Right lobe of liver (tissue), 4 donors: ENCODE data around the gene DLG1.

Experiments used
- CTCF ChIP-seq, 4 donors: fragments of 200-600 bp in 3 of 4; fragments of 450-650 bp in 1 of 4; IDR thresholded peaks; one replicate each; pipeline versions ENCODE4 v1.5.1 to v1.8.0; 2016 to 2022; ENCODE audit warnings: antibody characterized with exemption in 4 of 4, mild to moderate bottlenecking in 2 of 4
- POLR2A ChIP-seq: fragments of 450-650 bp; IDR thresholded peaks from one replicate; pipeline ENCODE4 v1.6.1; 2017; ENCODE audit warnings: antibody characterized with exemption, mild to moderate bottlenecking
- donor health status: DM: no; HTN: no; CAD: no.
- donor health status: DM: no; HTN: no; CAD: no.
- donor health status: DM: no; HTN: yes; CAD: no.

GRCh38 chr3:197196192-197196591, 102.2 kb downstream of the DLG1 start:
- TF ChIP-seq CTCF (IDR thresholded peaks at IDR 0.05) = no peak
- no peak for TF ChIP-seq POLR2A
